CD4-positive, CD25-positive, alpha-beta regulatory T cell (primary cell): ENCODE data around the gene ATXN2. TPM values are rescaled to one million over a fixed set of nuclear protein-coding genes. Genes with fewer than 3 reads are reported as not detected.

ENCODE experiments used
- ATAC-seq, 2 donors: fragments of 150-1000 bp; cut with Tn5 transposase; one replicate each; pipeline ENCODE4 v1.10.0; 2021; ENCODE audit warnings: low read depth in 2 of 2, moderate number of reproducible peaks in 2 of 2, moderate library complexity in 1 of 2
- DNase-seq, 3 donors: peaks; one replicate each; pipeline versions ENCODE4 v3.0.0 to v3.0.0-alpha.2; 2012 to 2022; ENCODE audit warnings: mixed read lengths in 1 of 3
- H3K27ac ChIP-seq: one replicate; pipeline ENCODE4 v1.7.0; 2013; ENCODE audit warnings: mild to moderate bottlenecking, low read length; ENCODE audit not compliant: insufficient read depth, poor library complexity, severe bottlenecking
- H3K27me3 ChIP-seq: one replicate; pipeline ENCODE4 v1.7.0; 2013; ENCODE audit warnings: low read length; ENCODE audit not compliant: control insufficient read depth, insufficient read depth
- H3K36me3 ChIP-seq: one replicate; pipeline ENCODE4 v1.7.0; 2013; ENCODE audit warnings: mild to moderate bottlenecking, low read length, moderate library complexity; ENCODE audit not compliant: control insufficient read depth, insufficient read depth
- H3K4me1 ChIP-seq: 2 replicates; pipeline ENCODE4 v1.7.0; 2013; ENCODE audit warnings: mild to moderate bottlenecking, low read length; ENCODE audit not compliant: insufficient read depth, control insufficient read depth, poor library complexity, severe bottlenecking
- H3K4me3 ChIP-seq: one replicate; pipeline ENCODE4 v1.7.0; 2013; ENCODE audit warnings: low read depth, mild to moderate bottlenecking, low read length, moderate library complexity
- H3K9me3 ChIP-seq, 2 experiments: 1 replicate in 1 of 2; 2 replicates in 1 of 2; pipeline ENCODE4 v1.7.0; 2013; ENCODE audit warnings: low read length in 2 of 2, mild to moderate bottlenecking in 1 of 2, moderate library complexity in 1 of 2; ENCODE audit not compliant: control insufficient read depth in 2 of 2
- H3K27ac Mint-ChIP-seq, 3 donors: one replicate each; pipeline ENCODE4 v1.8.0; 2020 to 2022; ENCODE audit warnings: mild to moderate bottlenecking in 3 of 3, mixed read lengths in 3 of 3, moderate library complexity in 2 of 3
- H3K27me3 Mint-ChIP-seq: one replicate; pipeline ENCODE4 v1.8.0; 2022; ENCODE audit warnings: mild to moderate bottlenecking, mixed read lengths
- H3K36me3 Mint-ChIP-seq: one replicate; pipeline ENCODE4 v1.8.0; 2020; ENCODE audit warnings: mixed read lengths
- H3K4me1 Mint-ChIP-seq, 4 donors: one replicate each; pipeline ENCODE4 v1.8.0; 2020 to 2022; ENCODE audit warnings: mixed read lengths in 4 of 4, mild to moderate bottlenecking in 1 of 4
- H3K4me3 Mint-ChIP-seq, 4 donors: one replicate each; pipeline ENCODE4 v1.8.0; 2020 to 2022; ENCODE audit warnings: mild to moderate bottlenecking in 4 of 4, mixed read lengths in 4 of 4, moderate library complexity in 3 of 4
- H3K9me3 Mint-ChIP-seq, 7 donors: one replicate each; pipeline ENCODE4 v1.8.0; 2020 to 2022; ENCODE audit warnings: mixed read lengths in 7 of 7, mild to moderate bottlenecking in 3 of 7, moderate library complexity in 2 of 7
- polyA plus RNA-seq, 4 donors: library from polyadenylated mRNA; unstranded; fragments of 300-500 nt; fragmentation: Illumina TruSeq; gene quantifications; one replicate each; pipeline ENCODE4 v1.2.3, GENCODE V29; 2021
- total RNA-seq: library from RNA; stranded (reverse); gene quantifications from one replicate; pipeline ENCODE4 v1.2.3, GENCODE V29; 2022

ATXN2 gene
- total and polyA plus RNA-seq, 5 donors from 2014 or later, result 9.7 to 43.1 (median 14.8) TPM

- Mint-ChIP-seq H3K4me1 (peaks cover 4 to 83% (median 47%) of the 10 kb centered on the region in 4 donors), H3K27me3 (no peaks in the 10 kb centered on the region), H3K9me3 (no peaks in the 10 kb centered on the region), H3K4me3 (peak overlapping the region; percentile 49 to 81 (median 64)), H3K27ac (peak overlapping the region; percentile 86 to 94 (median 90)), H3K36me3 (peaks cover 11% of the 10 kb centered on the region)
- Histone ChIP-seq H3K4me3 (no peak overlapping the region), H3K36me3 (no peaks in the 10 kb centered on the region), H3K27me3 (no peaks in the 10 kb centered on the region), H3K9me3 (no peaks in the 10 kb centered on the region), H3K27ac (no peak overlapping the region), H3K4me1 (peaks cover 55% of the 10 kb centered on the region)
- DNase-seq (no peak), ATAC-seq (no peak)
Observed at GRCh38 chr12:111412830-111413441, 186.2 kb downstream of the ATXN2 start.

- no peaks in the 10 kb centered on the region for H3K36me3 ChIP-seq
- no peaks in the 10 kb centered on the region for H3K9me3 Mint-ChIP-seq
- no peaks in the 10 kb centered on the region for H3K27me3 Mint-ChIP-seq
- H3K27ac ChIP-seq, result peak overlapping the region; percentile 49
- H3K27ac Mint-ChIP-seq, result peak overlapping the region; percentile 86 to 94 (median 90)
- peak overlapping the region; percentile 49 to 88 (median 77) for H3K4me3 Mint-ChIP-seq
- no peaks in the 10 kb centered on the region for H3K9me3 ChIP-seq
- H3K27me3 ChIP-seq, result no peaks in the 10 kb centered on the region
- H3K4me1 Mint-ChIP-seq, result peaks cover 4 to 90% (median 49%) of the 10 kb centered on the region in 4 donors
- peaks cover 8% of the 10 kb centered on the region for H3K36me3 Mint-ChIP-seq
- H3K4me1 ChIP-seq, result peaks cover 62% of the 10 kb centered on the region
- no peak overlapping the region for H3K4me3 ChIP-seq
- ATAC-seq (peak; percentile 25 to 29), DNase-seq (no peak)
Observed at GRCh38 chr12:111412007-111412829, 186.9 kb downstream of the ATXN2 start.

GRCh38 chr12:111411185-111411764, 187.8 kb downstream of the ATXN2 start:
- H3K9me3 Mint-ChIP-seq, result no peaks in the 10 kb centered on the region
- no peaks in the 10 kb centered on the region for H3K27me3 Mint-ChIP-seq
- DNase-seq (no peak), ATAC-seq (no peak)
- H3K36me3 ChIP-seq, result no peaks in the 10 kb centered on the region
- peak overlapping the region; percentile 39 for H3K27ac ChIP-seq
- peak overlapping the region in 2 of 4 donors; percentile 12 to 35 for H3K4me3 Mint-ChIP-seq
- peaks cover 0 to 91% (median 47%) of the 10 kb centered on the region in 4 donors for H3K4me1 Mint-ChIP-seq
- H3K27me3 ChIP-seq, result no peaks in the 10 kb centered on the region
- no peak overlapping the region for H3K4me3 ChIP-seq
- H3K27ac Mint-ChIP-seq, result peak overlapping the region; percentile 26 to 90 (median 59)
- peaks cover 71% of the 10 kb centered on the region for H3K4me1 ChIP-seq
- H3K36me3 Mint-ChIP-seq, result peaks cover 8% of the 10 kb centered on the region
- no peaks in the 10 kb centered on the region for H3K9me3 ChIP-seq

GRCh38 chr12:111410431-111411184, 188.5 kb downstream of the ATXN2 start:
- DNase-seq (no peak), ATAC-seq (no peak)
- peak overlapping the region; percentile 26 to 90 (median 75) for H3K27ac Mint-ChIP-seq
- Histone ChIP-seq H3K27ac (peak overlapping the region; percentile 91), H3K36me3 (no peaks in the 10 kb centered on the region), H3K4me3 (peak overlapping the region; percentile 41), H3K9me3 (no peaks in the 10 kb centered on the region), H3K4me1 (peaks cover 74% of the 10 kb centered on the region), H3K27me3 (no peaks in the 10 kb centered on the region)
- H3K9me3 Mint-ChIP-seq, result no peaks in the 10 kb centered on the region
- peak overlapping the region; percentile 12 to 55 (median 41) for H3K4me3 Mint-ChIP-seq
- no peaks in the 10 kb centered on the region for H3K27me3 Mint-ChIP-seq
- H3K36me3 Mint-ChIP-seq, result peaks cover 5% of the 10 kb centered on the region
- H3K4me1 Mint-ChIP-seq, result peaks cover 0 to 87% (median 46%) of the 10 kb centered on the region in 4 donors

GRCh38 chr12:111409780-111410430, 189.2 kb downstream of the ATXN2 start:
- DNase-seq, result peak in 1 of 3 donors; percentile 16
- peak overlapping the region; percentile 48 to 90 (median 75) for H3K27ac Mint-ChIP-seq
- H3K4me3 Mint-ChIP-seq, result peak overlapping the region in 3 of 4 donors; percentile 74 to 91 (median 86)
- H3K4me3 ChIP-seq, result peak overlapping the region; percentile 41
- peaks cover 0 to 85% (median 43%) of the 10 kb centered on the region in 4 donors for H3K4me1 Mint-ChIP-seq
- H3K4me1 ChIP-seq, result peaks cover 77% of the 10 kb centered on the region
- ATAC-seq, result no peak
- H3K36me3 Mint-ChIP-seq, result peaks cover 2% of the 10 kb centered on the region
- H3K9me3 ChIP-seq, result no peaks in the 10 kb centered on the region
- no peaks in the 10 kb centered on the region for H3K36me3 ChIP-seq
- H3K9me3 Mint-ChIP-seq, result no peaks in the 10 kb centered on the region
- H3K27me3 Mint-ChIP-seq, result no peaks in the 10 kb centered on the region
- H3K27ac ChIP-seq, result peak overlapping the region; percentile 91
- H3K27me3 ChIP-seq, result no peaks in the 10 kb centered on the region

- DNase-seq (no peak), ATAC-seq (no peak)
- Histone ChIP-seq H3K36me3 (no peaks in the 10 kb centered on the region), H3K27me3 (no peaks in the 10 kb centered on the region), H3K9me3 (no peaks in the 10 kb centered on the region), H3K27ac (peak overlapping the region; percentile 91), H3K4me1 (peaks cover 82% of the 10 kb centered on the region), H3K4me3 (peak overlapping the region; percentile 47)
- Mint-ChIP-seq H3K9me3 (no peaks in the 10 kb centered on the region), H3K27me3 (no peaks in the 10 kb centered on the region), H3K27ac (peak overlapping the region in 2 of 3 donors; percentile 83 to 91), H3K4me1 (peaks cover 4 to 85% (median 44%) of the 10 kb centered on the region in 4 donors), H3K36me3 (no peaks in the 10 kb centered on the region), H3K4me3 (peak overlapping the region; percentile 74 to 91 (median 88))
Observed at GRCh38 chr12:111409403-111409779, 189.7 kb downstream of the ATXN2 start.
